Mesendoderm (in vitro differentiated cells): ENCODE results near the gene STAMBPL1.

Source experiments
- DNase-seq: peaks from one replicate; pipeline ENCODE4 v3.0.0; 2013
- H2AK5ac ChIP-seq: 2 replicates; pipeline ENCODE4 v1.6.1; 2013; ENCODE audit warnings: low read length, inconsistent platforms
- H2BK120ac ChIP-seq: 2 replicates; pipeline ENCODE4 v1.6.1; 2013; ENCODE audit warnings: low read depth, mild to moderate bottlenecking, low read length, moderate library complexity, mixed read lengths
- H2BK15ac ChIP-seq: replicated peaks from 2 replicates; pipeline ENCODE4 v1.6.1; 2013; ENCODE audit warnings: low read depth, mild to moderate bottlenecking, moderate library complexity
- H2BK5ac ChIP-seq: 2 replicates; pipeline ENCODE4 v1.6.1; 2013; ENCODE audit warnings: low read length, inconsistent platforms
- H3K18ac ChIP-seq: 2 replicates; pipeline ENCODE4 v1.6.1; 2013; ENCODE audit warnings: mild to moderate bottlenecking, low read length, mixed read lengths
- H3K23ac ChIP-seq: one replicate; pipeline ENCODE4 v1.6.1; 2013; ENCODE audit warnings: low read length
- H3K27ac ChIP-seq: 2 replicates; pipeline ENCODE4 v1.5.1; 2013; ENCODE audit warnings: low read depth, mild to moderate bottlenecking, inconsistent platforms, low read length, moderate library complexity
- H3K27me3 ChIP-seq: 2 replicates; pipeline ENCODE4 v1.6.1; 2013; ENCODE audit warnings: low read length, control low read depth, mild to moderate bottlenecking, inconsistent platforms; ENCODE audit not compliant: insufficient read depth, poor library complexity
- H3K36me3 ChIP-seq: 2 replicates; pipeline ENCODE4 v1.6.1; 2013; ENCODE audit warnings: low read length, inconsistent platforms; ENCODE audit not compliant: control insufficient read depth, insufficient read depth
- H3K4ac ChIP-seq: one replicate; pipeline ENCODE4 v1.6.1; 2013; ENCODE audit warnings: low read depth, mild to moderate bottlenecking, low read length, moderate library complexity
- H3K4me1 ChIP-seq: 2 replicates; pipeline ENCODE4 v1.6.1; 2013; ENCODE audit warnings: low read depth, low read length, inconsistent platforms; ENCODE audit not compliant: control insufficient read depth
- H3K4me2 ChIP-seq: 2 replicates; pipeline ENCODE4 v1.6.1; 2013; ENCODE audit warnings: low read length
- H3K4me3 ChIP-seq: 2 replicates; pipeline ENCODE4 v1.5.1; 2013; ENCODE audit warnings: mild to moderate bottlenecking, low read length
- H3K56ac ChIP-seq: one replicate; pipeline ENCODE4 v1.6.1; 2013; ENCODE audit warnings: low read length
- H3K79me1 ChIP-seq: 2 replicates; pipeline ENCODE4 v1.6.1; 2013; ENCODE audit warnings: low read length, inconsistent platforms
- H3K79me2 ChIP-seq: 2 replicates; pipeline ENCODE4 v1.6.1; 2013; ENCODE audit warnings: mild to moderate bottlenecking, low read length; ENCODE audit not compliant: control insufficient read depth, insufficient read depth
- H3K9ac ChIP-seq: 2 replicates; pipeline ENCODE4 v1.6.1; 2013; ENCODE audit warnings: low read length, inconsistent platforms
- H4K5ac ChIP-seq: one replicate; pipeline ENCODE4 v1.6.1; 2013; ENCODE audit warnings: low read length
- H4K8ac ChIP-seq: one replicate; pipeline ENCODE4 v1.6.1; 2013; ENCODE audit warnings: low read depth, mild to moderate bottlenecking, control low read depth, low read length, moderate library complexity
- WGBS: extraction: QIAGEN DNeasy Blood & Tissue Kit; methylation state at CpG from one replicate; pipeline ENCODE4 v1.1.7; 2013; ENCODE audit warnings: low lambda C conversion rate, missing lambda C conversion rate; ENCODE audit not compliant: insufficient coverage; ENCODE audit errors: extremely low coverage; 5-methylcytosine and 5-hydroxymethylcytosine counted together

STAMBPL1 gene

DNA sequence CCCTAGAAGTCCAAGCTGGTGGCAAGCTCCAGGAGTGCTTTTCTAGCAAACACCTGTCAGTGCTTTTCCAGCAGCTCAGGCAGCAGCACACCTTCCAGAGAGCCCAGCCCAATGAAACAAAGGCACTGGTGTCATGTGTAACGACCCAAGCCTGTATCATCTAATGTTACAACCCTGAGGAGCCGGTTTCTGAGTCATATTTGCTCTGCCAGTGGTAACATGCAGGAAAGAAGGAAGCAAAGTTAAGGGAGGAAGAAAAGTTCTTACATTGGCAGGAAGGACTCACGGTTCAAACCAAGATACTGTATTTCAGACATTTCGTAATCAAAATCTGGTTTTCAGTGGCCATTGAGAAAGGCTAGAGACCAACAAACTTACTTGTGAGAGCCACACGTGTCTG lies 28.3 kb upstream of the STAMBPL1 start, which contains the start of gene ANKRD22:
Gene ANKRD22 (minus strand): TSS at position 139 of the 400 bp plus-strand sequence. CDS start 237 bp downstream, outside the sequence.
- Histone ChIP-seq H2BK5ac (no peak within 1 kb of the TSS), H3K4me3 (no peak within 1 kb of the TSS), H3K18ac (no peak within 1 kb of the TSS), H3K9ac (no peak within 1 kb of the TSS), H3K27me3 (no peaks in the 10 kb centered on the region), H3K4ac (no peak within 1 kb of the TSS), H4K8ac (peak within 1 kb of the TSS; percentile 56), H3K79me2 (no peaks in the 10 kb centered on the region), H2BK15ac (no peak within 1 kb of the TSS), H3K27ac (no peak within 1 kb of the TSS), H3K4me2 (no peak within 1 kb of the TSS), H3K79me1 (no peaks in the 10 kb centered on the region), H2AK5ac (no peak within 1 kb of the TSS), H3K4me1 (no peaks in the 10 kb centered on the region), H2BK120ac (no peak within 1 kb of the TSS), H4K5ac (no peak within 1 kb of the TSS), H3K36me3 (no peaks in the 10 kb centered on the region), H3K23ac (no peak within 1 kb of the TSS), H3K56ac (no peak within 1 kb of the TSS)
- WGBS = no CpG with 5 or more reads among the region's 5 CpGs
- DNase-seq = peak; percentile 39

DNA sequence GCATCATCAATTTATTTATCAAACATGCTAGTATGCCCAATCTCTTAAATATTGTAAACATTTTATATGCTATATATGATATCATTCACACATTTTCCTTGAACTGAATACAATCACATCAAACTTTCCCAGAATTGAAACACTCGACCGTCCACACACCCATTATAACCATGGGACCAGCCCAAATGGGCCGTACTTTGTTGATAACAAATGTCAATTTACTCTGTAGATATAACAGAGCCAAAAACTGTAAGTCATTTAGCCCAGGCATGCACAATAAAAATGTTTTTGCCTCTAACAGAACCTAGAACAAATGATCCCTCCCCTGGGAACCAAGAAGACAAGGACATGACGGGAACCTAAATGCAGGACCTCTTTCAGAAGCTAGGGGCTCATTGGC lies 27.7 kb upstream of the STAMBPL1 start:
- WGBS = no CpG with 5 or more reads among the region's 4 CpGs
- Histone ChIP-seq H3K18ac (no peak overlapping the region), H3K23ac (no peak overlapping the region), H3K9ac (no peak overlapping the region), H3K79me1 (no peaks in the 10 kb centered on the region), H3K4me1 (no peaks in the 10 kb centered on the region), H3K27me3 (no peaks in the 10 kb centered on the region), H2BK120ac (no peak overlapping the region), H3K4me2 (no peak overlapping the region), H3K79me2 (no peaks in the 10 kb centered on the region), H2BK15ac (no peak overlapping the region), H3K56ac (no peak overlapping the region), H2AK5ac (no peak overlapping the region), H4K8ac (no peak overlapping the region), H4K5ac (no peak overlapping the region), H3K27ac (no peak overlapping the region), H3K4me3 (no peak overlapping the region), H3K36me3 (no peaks in the 10 kb centered on the region), H3K4ac (no peak overlapping the region), H2BK5ac (no peak overlapping the region)
- no peak for DNase-seq

DNA sequence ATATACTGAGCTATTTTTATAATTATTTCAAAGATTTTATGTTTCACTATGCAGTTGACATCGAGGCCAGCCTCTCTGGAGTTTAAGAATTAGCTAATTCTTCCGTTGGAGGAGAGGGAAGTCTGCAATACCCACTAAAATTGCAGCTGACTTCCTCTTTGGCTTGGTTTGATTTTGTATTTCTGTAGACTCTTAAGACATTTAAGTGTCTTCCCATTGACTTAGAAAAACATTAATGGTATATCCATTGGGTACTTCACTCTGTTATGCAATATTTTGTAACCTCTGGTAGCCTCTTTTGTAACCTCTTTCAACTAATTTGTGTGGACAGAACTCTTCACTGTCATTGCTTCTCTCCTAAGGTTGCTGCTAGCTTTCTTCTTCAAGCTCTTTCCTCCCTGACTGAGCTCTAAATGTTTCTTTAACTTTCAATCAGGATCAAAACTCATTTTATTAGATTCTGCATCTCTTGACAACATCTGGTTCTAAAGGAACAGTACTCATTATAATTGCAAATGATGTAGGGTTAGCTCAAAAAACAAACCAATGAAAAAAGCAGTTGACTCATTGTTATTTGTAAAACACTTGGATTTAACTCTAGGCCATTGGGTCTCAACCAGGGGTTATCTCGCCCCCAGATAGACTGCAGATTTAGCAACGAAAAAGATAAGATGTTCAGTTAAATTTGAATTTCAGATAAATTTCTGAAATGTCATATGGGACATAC lies 26.7 kb upstream of the STAMBPL1 start:
- H2BK15ac ChIP-seq = no peak overlapping the region
- H3K4me1 ChIP-seq = no peaks in the 10 kb centered on the region
- H3K36me3 ChIP-seq = no peaks in the 10 kb centered on the region
- no peak overlapping the region for H4K8ac ChIP-seq
- H3K23ac ChIP-seq = no peak overlapping the region
- H3K4ac ChIP-seq = no peak overlapping the region
- no peak for DNase-seq
- no peak overlapping the region for H2AK5ac ChIP-seq
- no peak overlapping the region for H2BK5ac ChIP-seq
- no peak overlapping the region for H3K4me2 ChIP-seq
- no peaks in the 10 kb centered on the region for H3K79me2 ChIP-seq
- H3K27ac ChIP-seq = no peak overlapping the region
- no peak overlapping the region for H3K9ac ChIP-seq
- H4K5ac ChIP-seq = no peak overlapping the region
- no peak overlapping the region for H2BK120ac ChIP-seq
- H3K18ac ChIP-seq = no peak overlapping the region
- no peak overlapping the region for H3K4me3 ChIP-seq
- no peak overlapping the region for H3K56ac ChIP-seq
- H3K27me3 ChIP-seq = no peaks in the 10 kb centered on the region
- no CpG with 5 or more reads among the region's 4 CpGs for WGBS
- H3K79me1 ChIP-seq = no peaks in the 10 kb centered on the region

DNA sequence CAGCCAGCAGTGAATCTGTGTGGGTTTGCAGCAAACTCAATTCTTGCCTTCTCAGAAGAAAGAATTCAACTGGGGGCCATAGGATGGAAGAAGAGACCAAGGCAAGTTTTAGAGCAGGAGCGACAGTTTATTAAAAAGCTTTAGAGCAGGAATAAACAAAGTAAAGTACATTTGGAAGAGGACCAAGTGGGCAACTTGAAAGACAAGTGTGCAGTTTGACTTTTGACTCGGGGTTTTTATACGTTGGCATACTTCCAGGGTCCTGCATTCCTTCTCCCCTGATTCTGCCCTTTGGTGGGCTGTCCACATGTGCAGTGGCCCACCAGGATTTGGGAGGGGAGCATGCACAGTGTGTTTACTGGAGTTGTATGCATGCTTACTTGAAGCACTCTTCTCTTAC lies 25.4 kb upstream of the STAMBPL1 start:
- Histone ChIP-seq H3K23ac (no peak overlapping the region), H3K27ac (no peak overlapping the region), H2BK120ac (no peak overlapping the region), H4K5ac (no peak overlapping the region), H3K4me3 (no peak overlapping the region), H2BK15ac (no peak overlapping the region), H3K4me1 (no peaks in the 10 kb centered on the region), H3K18ac (no peak overlapping the region), H3K56ac (no peak overlapping the region), H3K79me1 (no peaks in the 10 kb centered on the region), H3K4me2 (no peak overlapping the region), H3K4ac (no peak overlapping the region), H2BK5ac (no peak overlapping the region), H2AK5ac (no peak overlapping the region), H3K36me3 (no peaks in the 10 kb centered on the region), H4K8ac (no peak overlapping the region), H3K79me2 (no peaks in the 10 kb centered on the region), H3K27me3 (no peaks in the 10 kb centered on the region), H3K9ac (no peak overlapping the region)
- no CpG with 5 or more reads among the region's 3 CpGs for WGBS
- no peak for DNase-seq

DNA sequence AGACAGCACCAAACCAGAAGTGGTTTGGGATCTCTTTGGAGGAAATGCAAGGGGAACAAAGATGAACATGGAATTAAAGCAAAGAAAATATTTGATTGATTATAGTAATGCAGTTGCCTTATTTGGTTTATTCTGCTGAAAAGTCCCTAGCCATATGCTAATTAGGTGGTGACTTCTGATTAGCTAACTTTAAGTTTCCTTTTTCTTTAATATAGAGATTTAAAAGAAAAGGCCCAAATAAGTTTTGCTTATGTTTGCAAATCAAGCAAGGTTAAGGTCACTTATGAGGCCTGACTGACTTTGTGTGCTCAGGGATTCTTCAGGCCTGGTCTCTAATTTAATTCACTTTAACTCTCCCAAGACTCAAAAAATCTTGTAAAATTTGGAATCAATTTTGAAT lies 22.2 kb upstream of the STAMBPL1 start:
- no peak overlapping the region for H3K56ac ChIP-seq
- no peak overlapping the region for H2BK5ac ChIP-seq
- no peaks in the 10 kb centered on the region for H3K79me1 ChIP-seq
- no peak overlapping the region for H3K18ac ChIP-seq
- no peak overlapping the region for H4K8ac ChIP-seq
- no peak overlapping the region for H2BK120ac ChIP-seq
- H3K9ac ChIP-seq = no peak overlapping the region
- no peak overlapping the region for H4K5ac ChIP-seq
- H3K79me2 ChIP-seq = no peaks in the 10 kb centered on the region
- no peak overlapping the region for H3K4me2 ChIP-seq
- no peak overlapping the region for H3K27ac ChIP-seq
- H3K4ac ChIP-seq = no peak overlapping the region
- no peak overlapping the region for H2AK5ac ChIP-seq
- no peaks in the 10 kb centered on the region for H3K36me3 ChIP-seq
- H3K4me3 ChIP-seq = no peak overlapping the region
- no peak for DNase-seq
- H3K23ac ChIP-seq = no peak overlapping the region
- H3K4me1 ChIP-seq = no peaks in the 10 kb centered on the region
- no peak overlapping the region for H2BK15ac ChIP-seq
- no peaks in the 10 kb centered on the region for H3K27me3 ChIP-seq

DNA sequence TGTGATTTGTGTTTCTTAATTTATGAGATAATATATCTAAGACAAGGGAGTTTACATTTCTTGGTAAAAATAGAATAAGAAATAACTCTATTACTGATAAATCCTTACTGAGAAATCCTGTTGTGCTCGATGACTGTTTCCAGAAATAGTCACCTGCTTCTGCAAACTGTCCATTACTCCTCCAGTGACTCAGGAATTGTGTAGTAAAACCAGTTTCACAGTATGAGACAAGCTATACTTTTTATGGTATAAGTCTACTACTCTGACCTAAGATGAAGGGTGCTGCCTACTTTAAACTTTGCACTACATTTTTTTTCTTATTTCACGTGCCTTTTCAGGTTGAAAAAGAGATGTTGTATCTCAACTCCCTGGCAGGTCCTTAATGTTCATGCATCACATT lies 21.6 kb upstream of the STAMBPL1 start:
- no peak overlapping the region for H3K9ac ChIP-seq
- no peak overlapping the region for H3K4me2 ChIP-seq
- no CpG with 5 or more reads among the region's 2 CpGs for WGBS
- no peak overlapping the region for H3K18ac ChIP-seq
- no peaks in the 10 kb centered on the region for H3K4me1 ChIP-seq
- no peaks in the 10 kb centered on the region for H3K79me2 ChIP-seq
- H4K8ac ChIP-seq = no peak overlapping the region
- H3K36me3 ChIP-seq = no peaks in the 10 kb centered on the region
- no peaks in the 10 kb centered on the region for H3K27me3 ChIP-seq
- no peak overlapping the region for H3K27ac ChIP-seq
- no peak overlapping the region for H3K4me3 ChIP-seq
- no peak overlapping the region for H2AK5ac ChIP-seq
- DNase-seq = no peak
- no peak overlapping the region for H2BK5ac ChIP-seq
- H3K23ac ChIP-seq = no peak overlapping the region
- no peak overlapping the region for H2BK15ac ChIP-seq
- no peak overlapping the region for H3K56ac ChIP-seq
- H2BK120ac ChIP-seq = no peak overlapping the region
- no peak overlapping the region for H4K5ac ChIP-seq
- no peak overlapping the region for H3K4ac ChIP-seq
- no peaks in the 10 kb centered on the region for H3K79me1 ChIP-seq
